GM12801 (cell line): ENCODE results near the gene LNPK.

Experiments
- CTCF ChIP-seq: IDR thresholded peaks from one replicate; pipeline ENCODE4 v1.5.1; 2011; ENCODE audit warnings: control low read depth; ENCODE audit not compliant: insufficient read length; ENCODE audit errors: extremely low read depth

The LNPK gene

GRCh38 chr2:176022048-176022447, 20.0 kb upstream of the LNPK start:
- no peak for TF ChIP-seq CTCF

DNA sequence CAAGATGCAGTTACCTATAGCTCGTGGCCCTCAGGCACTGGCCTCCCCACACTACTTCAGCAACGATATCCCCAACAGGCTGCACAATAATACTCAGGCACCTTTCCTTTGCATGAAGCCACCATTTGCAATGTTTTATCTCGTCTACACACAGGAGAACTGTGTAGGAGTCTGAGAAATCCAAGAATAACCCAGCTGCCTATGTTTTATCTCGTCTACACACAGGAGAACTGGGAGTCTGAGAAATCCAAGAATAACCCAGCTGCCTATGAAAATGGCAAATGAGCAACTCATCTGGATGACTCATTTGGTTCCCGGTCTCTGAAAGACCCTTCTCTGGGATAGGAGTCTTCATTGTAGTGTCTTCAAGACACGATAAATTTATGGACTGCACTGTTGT, 18.3 kb upstream of the LNPK start:
- no peak for TF ChIP-seq CTCF

- TF ChIP-seq CTCF = no peak
Observed at GRCh38 chr2:176018708-176019107, 16.6 kb upstream of the LNPK start.

GRCh38 chr2:176009445-176009844, 7.4 kb upstream of the LNPK start:
- no peak for TF ChIP-seq CTCF

DNA sequence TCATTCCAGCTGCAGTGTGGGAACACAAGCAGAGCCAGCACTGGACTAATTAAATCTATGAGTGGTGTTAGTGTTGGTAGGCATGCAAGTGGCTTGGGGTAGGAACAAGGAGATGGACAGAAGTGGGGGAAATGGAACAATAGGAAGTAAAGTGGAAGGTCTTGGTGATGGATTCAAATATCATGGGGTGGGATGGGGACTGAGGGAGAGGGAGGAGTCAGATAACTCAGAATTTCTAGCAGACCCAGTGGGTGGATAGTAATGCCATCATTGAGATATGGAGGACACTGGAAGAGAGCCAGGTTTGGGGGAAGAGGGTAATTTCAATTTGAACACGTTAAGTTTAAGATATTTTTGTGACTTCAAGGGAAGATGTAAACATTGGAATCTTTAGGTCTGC, 2.9 kb upstream of the LNPK start:
- no peak for TF ChIP-seq CTCF

DNA sequence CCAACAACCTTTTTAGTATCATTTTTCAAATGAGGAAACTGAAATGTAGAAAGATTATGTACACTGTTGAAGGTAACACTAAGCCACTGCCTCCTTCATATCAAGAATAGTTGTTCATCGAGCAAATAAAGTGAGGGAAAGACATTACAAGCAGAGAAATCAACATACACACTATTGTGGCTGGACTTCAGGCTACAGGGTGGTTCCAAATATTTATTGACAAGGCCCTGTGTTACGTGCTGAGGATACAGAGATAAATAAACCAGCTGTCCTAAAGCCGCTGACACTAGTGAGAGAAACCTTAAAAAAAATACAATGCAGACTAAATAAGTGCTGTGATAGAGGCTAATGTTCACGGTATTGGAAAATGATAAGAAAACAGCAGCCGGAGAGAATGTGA, 1.9 kb upstream of the LNPK start:
- no peak for TF ChIP-seq CTCF

DNA sequence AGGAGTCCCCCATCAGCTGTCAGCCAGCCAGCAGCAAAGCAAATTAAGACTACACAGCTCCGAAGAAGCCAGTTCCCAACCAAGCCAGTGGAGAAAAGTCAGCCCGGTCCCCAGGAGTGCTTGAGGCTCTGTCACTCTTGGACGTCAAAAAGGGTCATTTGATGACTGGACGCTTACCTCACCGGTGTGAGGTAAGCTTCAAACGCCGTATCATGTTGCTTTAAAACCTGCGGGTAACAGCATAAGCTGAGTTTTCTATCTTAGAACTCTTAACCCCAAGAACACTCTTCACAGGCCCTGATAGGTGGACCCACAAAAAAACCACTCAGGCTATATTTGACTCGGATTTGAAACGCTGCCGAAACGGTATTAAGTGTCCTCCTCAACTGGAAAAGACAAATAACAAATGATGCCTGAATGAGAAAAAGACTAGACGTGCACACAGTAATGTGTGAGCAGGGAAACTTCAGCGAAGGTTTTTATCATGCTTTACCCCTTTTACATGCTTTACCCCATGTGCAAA, 682 bp upstream of the LNPK start:
- TF ChIP-seq CTCF = no peak
